SK-N-SH treated with all-trans-retinoic acid at 6 μM for 48 hours (cell line): ENCODE measurements around the gene ADRA1B.

Experiments used
- BACH2 ChIP-seq: fragments of 250-450 bp; sonication (Bioruptor Pico); IDR thresholded peaks from 2 replicates; pipeline ENCODE4 v1.9.0; 2021; ENCODE audit warnings: mild to moderate bottlenecking, borderline replicate concordance
- CREB5 ChIP-seq: fragments of 250-450 bp; sonication (Bioruptor Pico); IDR thresholded peaks from 2 replicates; pipeline ENCODE4 v1.5.1; 2020; ENCODE audit warnings: low read depth, mild to moderate bottlenecking, moderate library complexity
- PPARA ChIP-seq: fragments of 250-450 bp; sonication (Bioruptor Pico); IDR thresholded peaks from 2 replicates; pipeline ENCODE4 v1.5.0; 2020; ENCODE audit warnings: mild to moderate bottlenecking, borderline replicate concordance
- ZFP3 ChIP-seq: fragments of 250-450 bp; sonication (Bioruptor Pico); IDR thresholded peaks from 2 replicates; pipeline ENCODE4 v1.5.0; 2020; ENCODE audit warnings: mild to moderate bottlenecking, moderate library complexity
- ZNF70 ChIP-seq: fragments of 450-650 bp; formaldehyde crosslinking; IDR thresholded peaks from 2 replicates; pipeline ENCODE4 v1.5.0; 2020; ENCODE audit warnings: mild to moderate bottlenecking, moderate library complexity

GRCh38 chr5:159928122-159928909, 12.0 kb downstream of the ADRA1B start:
- TF ChIP-seq PPARA (CRISPR knock-in tag) (no peak), BACH2 (CRISPR knock-in tag) (no peak), CREB5 (CRISPR knock-in tag) (no peak), ZNF70 (CRISPR knock-in tag) (no peak), ZFP3 (CRISPR knock-in tag) (no peak)
